ENCODE measurements around the gene RIPPLY3.
A peak's percentile ranks its signal among the peaks of the same experiment; 100 is the strongest.
"Not testable (repeated sequence)": the region's sequence is repeated elsewhere in the genome, so short reads cannot be mapped to it uniquely, and the experiment has no call there.

The RIPPLY3 gene

DNA sequence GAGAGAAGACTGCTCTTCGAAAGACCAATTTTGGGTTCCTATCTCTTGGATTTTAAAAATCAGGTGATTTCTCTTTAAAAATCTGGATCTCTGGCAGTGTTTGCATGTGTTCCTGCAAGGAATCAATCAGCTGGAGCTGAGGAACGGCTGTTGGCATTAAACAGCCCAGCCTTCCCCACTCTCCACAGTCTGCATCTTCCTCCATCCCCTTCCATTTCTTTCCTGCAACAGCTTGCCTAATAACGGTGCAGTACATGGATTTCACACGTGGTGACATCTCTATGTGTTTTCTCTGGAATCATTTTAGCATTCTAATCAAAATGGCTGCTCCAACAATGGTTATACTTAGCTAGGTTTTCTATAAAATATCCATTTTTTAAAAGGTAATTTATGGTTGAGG lies 20.0 kb downstream of the RIPPLY3 start:
- no peak for DNase-seq

DNA sequence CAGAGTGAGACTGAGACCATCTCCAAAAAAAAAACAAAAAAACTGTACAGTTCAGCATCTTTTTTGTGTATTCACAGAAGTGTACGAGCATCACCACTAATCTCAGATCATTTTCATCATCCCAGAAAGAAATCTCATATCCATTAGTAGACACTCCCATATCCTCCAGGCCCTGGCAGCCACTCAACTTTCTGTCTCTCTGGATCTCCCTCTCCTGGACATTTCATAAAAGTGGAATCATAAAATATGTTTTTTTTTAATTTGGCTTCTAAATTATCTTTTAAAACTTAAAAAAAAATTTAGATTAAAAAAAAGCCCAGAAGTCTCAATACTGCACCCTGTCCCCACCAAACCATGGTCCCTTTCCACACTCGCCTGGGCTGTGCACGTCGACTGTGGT lies 22.1 kb downstream of the RIPPLY3 start:
- DNase-seq = no peak

DNA sequence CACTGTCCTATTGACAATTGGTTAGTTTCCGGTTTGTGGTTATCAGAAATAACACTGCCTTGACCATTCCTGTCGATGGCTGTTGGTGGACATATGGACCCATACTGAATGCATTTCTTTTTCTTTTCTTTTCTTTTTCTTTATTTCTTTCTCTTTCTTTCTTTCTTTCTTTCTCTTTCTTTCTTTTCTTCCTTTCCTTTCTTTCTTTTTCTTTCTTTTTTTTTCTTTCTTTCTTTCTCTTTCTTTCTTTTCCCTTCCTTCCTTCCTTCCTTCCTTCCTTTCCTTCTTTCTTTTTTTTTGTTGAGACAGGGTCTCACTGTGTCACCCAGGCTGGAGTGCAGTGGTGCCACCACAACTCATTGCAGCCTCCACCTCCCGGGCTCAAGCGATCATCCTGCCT lies 24.4 kb downstream of the RIPPLY3 start:
- DNase-seq = no peak

DNA sequence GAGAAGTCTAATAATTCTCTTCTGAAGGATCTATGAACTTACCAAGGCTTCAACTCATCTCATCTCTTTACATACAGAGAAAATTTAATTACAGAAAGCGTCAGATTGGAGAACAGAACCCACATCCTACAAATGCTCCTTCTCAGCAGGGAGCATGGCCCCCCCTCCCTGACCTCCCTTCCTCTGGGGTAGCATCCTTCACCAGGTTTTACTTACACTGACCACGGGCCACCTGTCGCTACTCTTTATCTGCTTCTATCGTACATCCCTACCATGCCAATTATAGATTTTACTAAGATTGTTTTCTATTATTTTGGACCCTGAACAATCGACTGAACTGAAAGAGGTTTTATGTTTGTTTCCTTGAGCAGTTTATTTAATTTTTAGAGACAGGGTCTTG lies 25.8 kb downstream of the RIPPLY3 start:
- no peak for DNase-seq

DNA sequence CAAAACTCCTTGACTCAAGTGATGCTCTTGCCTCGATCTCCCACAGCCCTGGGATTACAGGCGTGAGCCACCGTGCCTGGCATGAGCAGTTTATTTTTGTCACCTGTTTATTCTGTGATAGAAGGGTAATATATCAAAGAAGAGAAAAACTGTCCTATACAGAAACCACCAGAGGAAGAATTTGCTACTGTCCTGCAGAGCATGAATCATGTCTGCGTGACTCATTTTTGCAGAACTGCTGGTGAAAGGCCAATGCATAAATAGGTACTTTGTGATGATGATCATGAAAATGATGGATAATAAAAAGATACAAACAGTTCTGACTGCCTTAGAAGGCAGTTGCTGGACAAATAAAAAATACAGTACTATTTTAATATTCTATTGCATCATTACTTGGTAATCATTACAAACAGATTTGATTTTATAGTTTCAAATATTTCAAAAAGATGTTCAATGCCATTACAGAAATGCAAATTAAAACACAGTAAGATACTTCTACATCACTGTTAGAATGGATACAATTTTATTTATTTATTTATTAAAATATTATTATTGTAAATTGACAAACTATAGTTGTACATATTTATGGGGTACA lies 26.5 kb downstream of the RIPPLY3 start:
- no peak for DNase-seq

DNA sequence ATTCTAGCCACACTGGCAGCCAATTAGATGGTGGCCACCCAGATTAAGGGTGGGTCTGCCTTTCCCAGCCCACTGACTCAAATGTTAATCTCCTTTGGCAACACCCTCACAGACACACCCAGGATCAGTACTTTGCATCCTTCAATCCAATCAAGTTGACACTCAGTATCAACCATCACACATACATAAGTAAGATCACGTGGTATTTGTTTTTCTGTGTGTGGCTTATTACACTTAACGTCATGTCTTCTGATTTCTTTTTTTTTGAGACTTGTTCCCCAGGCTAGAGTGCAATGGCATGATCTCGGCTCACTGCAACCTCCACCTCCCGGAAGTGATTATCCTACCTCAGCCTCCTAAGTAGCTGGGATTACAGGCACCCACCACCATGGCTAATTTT lies 27.9 kb downstream of the RIPPLY3 start:
- not testable (repeated sequence) for DNase-seq

DNA sequence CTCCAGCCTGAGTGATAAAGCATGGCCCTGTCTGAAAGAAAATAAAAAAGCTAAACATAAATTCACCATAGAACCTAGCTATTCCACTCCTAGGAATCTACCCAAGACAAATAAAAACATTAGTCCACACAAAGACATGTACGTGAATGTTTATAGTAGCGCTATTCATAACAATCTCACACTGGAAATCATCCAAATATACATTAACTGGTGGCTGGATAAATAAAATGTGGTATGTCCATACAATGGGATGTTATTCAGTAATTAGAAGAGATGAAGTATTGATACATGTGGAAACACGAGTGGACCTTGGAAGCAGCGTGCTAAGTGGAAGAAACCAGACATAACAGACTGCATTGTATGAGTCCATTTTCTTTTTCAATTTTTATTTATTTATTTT lies 29.7 kb downstream of the RIPPLY3 start:
- DNase-seq = no peak

DNA sequence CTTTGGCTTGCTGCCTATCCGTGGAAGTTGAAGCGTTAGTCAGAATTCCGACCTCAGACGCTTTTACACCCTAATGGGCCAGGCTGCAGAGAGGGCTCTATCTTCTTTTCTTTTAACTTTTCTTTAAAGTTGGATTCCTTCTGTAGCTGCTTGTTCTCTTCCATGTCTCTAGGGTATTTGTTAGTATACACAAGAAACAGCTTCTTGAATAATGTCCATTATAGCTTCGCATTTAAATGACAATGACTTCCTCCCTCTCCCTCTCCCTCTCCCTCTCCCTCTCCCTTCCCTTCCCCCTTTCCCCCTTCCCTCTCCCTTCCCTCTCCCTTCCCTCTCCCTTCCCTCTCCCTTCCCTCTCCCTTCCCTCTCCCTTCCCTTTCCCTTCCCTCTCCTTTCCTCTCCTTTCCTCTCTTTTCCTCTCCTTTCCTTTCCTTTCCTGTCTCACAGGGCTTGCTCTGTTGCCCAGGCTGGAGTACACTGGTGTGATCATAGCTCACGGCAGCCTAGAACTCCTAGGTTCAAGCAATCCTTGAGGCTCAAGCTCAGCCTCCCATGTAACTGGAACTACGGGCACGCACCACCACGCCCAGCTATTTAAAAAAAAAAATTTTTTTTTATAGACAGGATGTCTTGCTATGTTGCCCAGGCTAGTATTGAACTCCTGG lies 33.0 kb downstream of the RIPPLY3 start:
- DNase-seq = no peak

DNA sequence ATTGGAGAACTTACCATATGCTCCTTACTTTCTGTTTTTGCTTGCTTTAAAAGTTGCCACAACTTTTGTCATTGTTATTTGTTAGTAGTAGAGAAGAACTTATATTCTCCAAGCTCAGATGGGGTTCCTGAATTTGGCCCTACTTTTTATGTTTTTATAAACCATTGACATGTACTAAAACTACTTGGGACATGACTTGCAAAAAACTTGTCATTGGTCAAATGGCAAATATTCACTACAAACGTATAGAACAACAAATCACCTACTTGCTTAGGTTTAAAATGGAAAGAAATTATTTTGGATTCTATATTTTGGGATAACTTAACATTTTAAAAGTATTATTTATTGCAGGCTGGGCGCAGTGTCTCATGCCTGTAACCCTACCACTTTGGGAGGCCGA lies 33.7 kb downstream of the RIPPLY3 start:
- DNase-seq = no peak

DNA sequence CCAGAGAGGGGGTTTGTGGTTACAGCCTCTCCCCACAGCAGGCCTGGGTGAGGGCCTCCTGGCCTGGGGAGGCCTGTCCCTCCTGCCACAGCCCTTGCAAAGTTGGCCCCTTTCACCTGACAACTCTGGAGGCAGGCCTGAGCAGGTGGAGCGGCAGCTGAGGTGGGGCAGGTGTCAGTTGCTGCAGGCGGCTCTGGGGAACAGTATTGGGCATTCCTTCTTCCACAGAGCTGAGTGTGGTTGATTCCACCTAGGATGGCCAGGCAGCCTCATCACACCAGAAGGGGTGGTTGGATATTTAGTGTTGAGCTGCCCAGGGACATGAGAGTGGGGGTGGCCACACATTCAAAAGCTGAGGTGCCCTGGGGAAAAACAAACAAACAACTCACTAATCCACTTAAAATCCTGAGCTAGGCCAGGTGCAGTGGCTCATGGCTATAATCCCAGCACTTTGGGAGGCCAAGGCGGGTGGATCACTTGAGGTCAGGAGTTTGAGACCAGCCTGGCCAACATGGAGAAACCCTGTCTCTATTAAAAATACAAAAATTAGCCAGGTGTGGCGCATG lies 35.3 kb downstream of the RIPPLY3 start:
- no peak for DNase-seq

DNA sequence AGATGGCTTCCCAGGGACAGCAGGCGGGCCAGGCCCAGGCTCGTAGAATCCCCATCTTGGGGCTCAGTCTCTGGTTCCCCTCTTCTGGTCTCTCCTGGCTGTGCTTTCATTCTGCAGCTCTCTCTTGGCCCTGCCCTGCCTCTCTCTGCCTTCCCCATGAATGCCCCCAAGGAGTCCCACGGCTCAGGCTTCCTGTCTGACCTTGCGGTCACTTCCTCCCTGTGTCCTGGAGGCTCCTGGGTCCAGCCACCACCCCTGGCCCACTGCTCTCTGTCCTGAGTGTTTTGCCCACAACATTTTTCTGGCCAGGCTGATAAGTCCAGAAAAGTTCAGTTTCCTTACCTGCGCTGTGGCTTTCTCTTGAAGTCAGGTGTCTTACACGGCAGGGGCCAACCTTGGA lies 37.3 kb downstream of the RIPPLY3 start:
- DNase-seq = no peak

DNA sequence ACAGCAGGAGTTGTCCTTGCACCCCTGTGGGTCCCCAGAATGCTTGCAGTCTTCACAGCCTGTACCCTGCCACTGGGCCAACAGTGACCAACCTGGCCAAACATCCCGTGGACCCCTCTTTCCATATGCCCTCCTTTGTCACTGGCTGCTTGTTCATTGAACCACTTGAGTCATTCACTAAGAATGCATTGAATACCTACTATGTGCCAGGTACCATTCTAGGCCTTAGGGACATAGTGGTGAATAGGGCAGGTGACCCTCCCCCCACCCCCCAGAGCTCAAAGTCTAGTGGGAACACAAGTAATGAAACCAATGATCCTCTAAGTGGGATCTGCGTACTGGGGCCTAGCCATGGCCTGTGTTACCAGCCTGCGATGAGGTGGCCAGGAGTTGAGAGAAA lies 38.1 kb downstream of the RIPPLY3 start:
- no peak for DNase-seq

DNA sequence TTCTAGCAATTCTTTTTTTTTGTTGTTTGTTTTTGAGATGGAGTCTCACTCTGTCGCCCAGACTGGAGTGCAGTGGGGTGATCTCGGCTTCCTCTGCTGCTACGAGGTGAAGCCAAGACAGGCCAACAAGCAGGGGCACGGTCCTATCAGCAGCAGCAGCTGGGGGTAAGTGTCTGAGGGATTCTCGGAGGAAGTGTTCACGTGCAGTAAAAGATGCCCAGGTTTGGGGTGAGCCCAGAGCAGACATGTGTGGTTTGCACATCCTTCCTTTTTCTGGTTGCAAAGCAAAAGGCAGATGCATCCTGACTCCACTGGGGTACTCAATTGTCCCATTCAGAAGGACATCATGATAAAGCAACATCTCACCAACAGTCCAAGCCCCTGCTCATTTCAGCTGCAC lies 38.6 kb downstream of the RIPPLY3 start:
- no peak for DNase-seq

DNA sequence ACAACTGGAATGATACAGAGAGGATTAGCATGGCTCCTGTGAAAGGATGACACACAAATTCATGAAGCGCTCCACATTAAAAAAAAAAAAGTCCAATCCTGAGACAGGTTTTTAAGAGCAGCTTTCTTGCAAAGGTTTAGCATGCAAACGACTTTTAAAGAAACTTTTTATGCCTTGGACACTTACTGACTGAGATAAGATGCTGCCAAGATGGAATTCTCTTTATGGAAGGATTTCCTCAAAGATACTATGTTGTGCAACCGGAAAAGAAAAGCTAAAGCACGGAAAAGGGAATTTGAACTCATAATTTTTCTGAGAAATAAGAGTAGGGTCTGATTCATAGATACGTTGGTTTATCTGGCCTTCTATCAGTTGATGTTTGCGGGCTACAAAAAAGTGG lies 39.1 kb downstream of the RIPPLY3 start:
- DNase-seq = no peak

DNA sequence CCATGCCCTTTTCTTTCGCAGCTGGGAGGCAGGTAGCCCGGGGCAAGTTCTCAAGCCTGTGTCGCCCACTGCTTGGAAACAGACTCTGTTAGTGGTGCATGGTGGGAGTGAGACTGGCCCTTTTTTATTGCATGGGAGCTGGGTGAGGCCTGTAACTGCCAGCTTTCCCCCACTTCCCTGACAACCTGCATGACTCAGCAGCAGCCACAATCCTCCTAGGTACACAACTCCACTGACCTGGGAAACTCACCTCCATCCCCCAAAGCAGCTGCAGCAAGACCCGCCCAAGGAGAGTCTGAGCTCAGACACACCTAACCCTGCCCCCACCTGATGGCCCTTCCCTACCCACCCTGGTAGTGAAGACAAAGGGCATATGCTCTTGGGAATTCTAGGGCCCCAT lies 40.6 kb downstream of the RIPPLY3 start:
- DNase-seq = no peak

DNA sequence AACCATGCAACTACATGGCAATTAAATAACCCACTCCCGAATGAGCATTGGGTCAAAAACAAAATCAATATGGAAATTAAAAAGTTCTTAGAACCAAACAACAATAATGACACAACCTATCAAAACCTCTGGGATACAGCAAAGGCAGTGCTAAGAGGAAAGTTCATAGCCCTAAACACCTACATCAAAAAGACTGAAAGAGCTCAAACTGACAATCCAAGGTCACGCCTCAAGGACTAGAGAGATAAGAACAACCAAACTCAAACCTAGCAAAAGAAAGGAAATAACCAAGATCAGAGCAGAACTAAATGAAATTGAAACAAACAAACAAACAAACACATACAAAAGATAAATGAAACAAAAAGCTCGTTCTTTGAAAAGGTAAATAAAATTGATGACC lies 43.2 kb downstream of the RIPPLY3 start:
- not testable (repeated sequence) for DNase-seq

DNA sequence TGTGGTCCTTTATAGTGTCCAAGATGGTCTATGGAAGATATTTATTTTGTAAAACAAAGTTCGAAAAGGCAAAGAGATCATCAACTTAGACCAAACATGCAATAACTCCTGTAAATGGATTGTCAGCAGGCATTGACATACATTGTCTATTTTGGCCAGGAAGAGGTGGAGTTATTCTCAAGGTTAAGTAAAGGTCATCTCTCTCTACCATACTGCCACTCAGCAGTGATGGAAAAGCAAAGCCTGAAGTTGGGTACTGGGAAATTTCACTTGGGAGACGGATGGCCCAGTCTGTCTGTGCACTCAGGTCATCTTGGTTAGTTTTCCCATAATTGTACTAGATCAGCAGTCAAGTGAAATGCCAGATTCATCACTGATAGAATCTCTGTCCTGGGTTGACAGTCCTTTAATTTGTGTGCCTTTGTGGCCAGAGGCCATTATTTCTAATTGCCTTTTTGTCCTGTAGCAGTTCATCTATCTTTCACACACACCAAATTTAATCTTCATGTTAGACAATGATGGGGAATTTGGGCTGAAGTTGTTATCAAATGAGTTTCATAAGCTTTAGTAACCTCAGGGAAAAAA lies 48.9 kb downstream of the RIPPLY3 start:
- DNase-seq = no peak

DNA sequence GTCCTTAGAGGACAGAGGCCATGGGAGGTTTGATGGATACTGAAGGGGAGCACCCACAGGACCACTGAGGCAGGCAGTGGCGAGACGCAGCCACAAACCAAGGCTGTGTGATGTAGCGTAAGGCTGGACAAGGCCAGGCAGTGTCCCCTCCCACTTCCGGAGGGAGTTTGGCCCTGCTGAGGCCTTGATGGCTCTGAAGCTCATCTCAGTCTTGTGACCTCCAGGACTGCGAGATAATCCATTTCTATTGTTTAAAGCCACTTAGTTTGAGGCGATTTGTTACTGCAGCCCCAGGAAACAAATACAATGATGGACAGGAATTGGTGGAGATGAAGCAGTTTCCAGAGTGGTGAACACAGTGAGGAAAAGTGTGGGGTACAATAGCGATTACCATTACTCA lies 51.1 kb downstream of the RIPPLY3 start:
- no peak for DNase-seq

DNA sequence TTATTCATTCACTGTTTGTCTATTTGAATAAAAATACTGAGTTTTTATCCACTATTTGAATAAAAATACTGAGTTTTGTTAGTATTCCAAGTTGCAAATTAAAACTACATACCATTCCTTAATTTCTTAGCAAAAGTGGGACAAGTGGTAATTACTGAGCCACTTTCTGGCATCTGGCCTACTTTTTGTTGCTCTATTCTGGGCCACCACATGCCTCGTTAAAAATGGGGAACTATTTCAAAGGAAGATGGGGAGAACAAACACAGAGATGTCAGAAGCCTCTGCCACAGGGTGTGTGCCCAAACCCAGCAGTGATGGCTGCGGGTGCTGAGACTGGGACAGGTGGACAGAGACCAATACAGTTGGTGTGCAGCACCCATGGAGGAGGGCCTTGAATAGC lies 51.8 kb downstream of the RIPPLY3 start:
- DNase-seq = no peak

DNA sequence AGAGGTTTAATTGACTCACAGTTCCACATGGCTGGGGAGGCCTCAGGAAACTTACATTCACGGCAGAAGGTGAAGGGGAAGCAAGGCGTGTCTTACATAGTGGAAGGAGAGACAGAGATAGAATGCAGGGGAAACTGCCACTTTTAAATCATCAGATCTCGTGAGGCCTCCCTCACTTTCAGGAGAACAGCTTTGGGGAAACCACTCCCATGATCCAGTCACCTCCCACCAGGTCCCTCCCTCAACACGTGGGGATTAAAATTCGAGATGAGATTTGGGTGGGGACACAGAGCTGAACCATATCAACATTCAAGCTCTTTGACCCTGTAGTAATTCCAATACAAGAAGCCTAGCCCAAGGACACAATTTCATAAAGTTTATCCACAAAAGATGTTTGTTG lies 52.7 kb downstream of the RIPPLY3 start:
- DNase-seq = no peak

DNA sequence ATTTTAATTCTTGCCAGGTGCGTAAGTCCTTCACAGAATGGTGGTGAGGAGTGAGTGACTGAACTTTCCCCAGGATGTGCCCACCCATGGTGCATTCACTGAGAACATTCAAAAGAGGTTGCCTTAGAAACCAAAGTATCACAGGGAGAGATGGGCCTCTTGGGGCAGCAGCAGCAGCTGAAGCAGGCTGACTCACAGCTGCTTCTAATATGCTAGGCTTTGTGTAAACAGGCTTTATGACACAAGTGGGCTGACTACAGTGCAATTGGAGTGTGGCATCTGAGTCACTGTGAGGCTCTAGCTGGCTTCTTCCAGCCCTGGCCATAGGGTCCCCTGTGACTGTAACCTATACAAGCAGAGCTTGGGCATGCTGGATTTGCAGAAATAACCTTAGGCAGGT lies 53.8 kb downstream of the RIPPLY3 start:
- peak; percentile 36 for DNase-seq

DNA sequence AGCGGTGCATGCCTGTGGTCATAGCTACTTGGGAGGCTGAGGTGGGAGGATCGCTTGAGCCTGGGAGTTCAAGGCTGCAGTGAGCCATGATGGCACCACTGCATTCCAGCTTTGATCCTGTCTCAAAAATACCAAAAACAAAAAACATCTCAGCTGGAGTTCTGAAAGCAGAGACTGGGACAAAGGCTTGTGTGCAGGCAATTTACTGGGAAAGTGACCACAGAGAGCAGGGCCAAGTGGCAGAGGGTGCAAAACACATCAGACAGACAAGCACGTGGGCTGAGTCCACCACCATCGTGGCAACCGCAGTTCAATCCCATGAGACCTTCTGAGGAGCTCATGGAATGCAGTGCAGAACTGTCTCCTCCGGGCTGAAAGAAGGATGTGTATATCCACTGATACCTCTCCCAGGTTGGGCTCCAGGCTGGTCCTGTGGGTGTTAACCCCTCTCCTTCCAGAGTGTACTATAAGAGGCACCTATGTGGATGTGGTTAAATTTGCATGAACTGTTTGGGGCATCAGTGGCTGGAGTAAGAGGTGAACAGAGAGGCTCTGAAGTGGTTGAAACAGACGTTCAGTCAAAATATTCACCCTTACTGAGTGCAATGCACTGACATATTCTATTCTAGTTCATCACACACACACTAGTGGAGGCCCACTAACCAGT lies 55.6 kb downstream of the RIPPLY3 start:
- DNase-seq = no peak

DNA sequence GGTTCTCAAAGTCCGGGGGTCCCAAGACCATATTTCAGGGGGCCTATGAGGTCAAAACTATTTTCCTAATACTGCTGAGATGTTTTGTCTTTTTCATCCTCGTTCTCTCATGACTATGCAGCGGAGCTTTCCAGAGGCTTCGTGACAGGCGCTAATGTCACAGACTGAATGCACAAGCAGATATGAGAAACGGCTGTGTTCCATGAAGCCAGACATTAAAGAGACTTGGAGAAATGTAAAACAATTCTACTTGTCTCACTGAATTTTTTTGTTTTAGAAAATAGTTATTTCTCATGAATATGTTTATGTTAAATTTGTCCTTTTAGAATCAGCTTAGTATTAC lies 56.1 kb downstream of the RIPPLY3 start:
- DNase-seq = no peak

DNA sequence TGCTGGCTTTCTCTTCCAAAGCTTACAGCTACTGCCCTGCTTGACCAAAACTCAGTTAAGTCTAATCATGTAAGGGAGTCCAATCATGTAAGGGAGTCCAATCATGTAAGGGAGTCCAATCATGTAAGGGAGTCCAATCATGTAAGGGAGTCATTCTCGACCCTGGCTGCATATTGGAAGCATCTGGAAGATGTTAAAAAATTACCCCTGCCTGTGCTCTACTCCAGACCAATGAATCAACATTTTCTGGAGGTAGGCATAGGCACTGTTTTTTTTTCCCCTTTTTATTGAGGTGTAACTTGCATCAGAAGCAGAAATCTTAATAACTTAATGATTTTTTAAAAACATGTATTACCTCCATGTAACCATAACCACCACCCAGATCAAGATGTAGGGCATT lies 56.9 kb downstream of the RIPPLY3 start:
- no peak for DNase-seq
